ENCODE data around the gene SPX. TPM values are rescaled to one million over a fixed set of nuclear protein-coding genes. Genes with fewer than 3 reads are reported as not detected.

Gene SPX
- total and polyA plus RNA-seq, 2 of the 8 experiments (the other 6 are each of a cell fraction or from before 2014, with no cell fraction given): 1.2 to 1.3 TPM

GRCh38 chr12:21552635-21553328 is 26.7 kb downstream of the SPX start:
- DNase-seq (ENCODE audit: low read depth in 1 of 2, low spot score in 2 of 2): no peak
- H4K5ac ChIP-seq (ENCODE audit: insufficient read length, low read depth, low read length): no peak overlapping the region
- H3K79me1 ChIP-seq (ENCODE audit: low read depth, low read length): no peaks in the 10 kb centered on the region
- H4K20me1 ChIP-seq (replicated peaks in 1 of 2; ENCODE audit: control insufficient read depth in 1 of 2, insufficient read depth in 2 of 2, low read length in 2 of 2): no peaks in the 10 kb centered on the region
- no peak for FAIRE-seq
- POLR2A ChIA-PET (ENCODE audit: partially characterized antibody): no interaction called here
- no peak overlapping the region for H2AFZ ChIP-seq (ENCODE audit: low read length)
- no peaks in the 10 kb centered on the region for H3K27me3 ChIP-seq (replicated peaks in 1 of 4; ENCODE audit: control insufficient read depth in 3 of 4, extremely low read depth in 1 of 4, insufficient read depth in 3 of 4, low read length in 3 of 4)
- no peaks in the 10 kb centered on the region for H3K36me3 ChIP-seq (ENCODE audit: control insufficient read depth in 2 of 4, insufficient read depth in 4 of 4, low read length in 3 of 4)
- H4K91ac ChIP-seq (replicated peaks; ENCODE audit: insufficient read length, low read length): no peak overlapping the region
- H3K9me3 ChIP-seq (ENCODE audit: insufficient read depth in 2 of 2, low read depth in 1 of 2, low read length in 1 of 2): no peaks in the 10 kb centered on the region
- H3K14ac ChIP-seq (ENCODE audit: insufficient read length): no peak overlapping the region
- H3K18ac ChIP-seq (ENCODE audit: extremely low read depth, low read length): no peak overlapping the region
- H3K4ac ChIP-seq (replicated peaks; ENCODE audit: insufficient read length, low read depth, low read length): no peak overlapping the region
- H2BK12ac ChIP-seq (ENCODE audit: low read depth, low read length): no peak overlapping the region
- H3K56ac ChIP-seq (replicated peaks; ENCODE audit: insufficient read length, low read depth, low read length): no peak overlapping the region
- H3K23ac ChIP-seq (ENCODE audit: insufficient read length): no peak overlapping the region
- TF ChIP-seq TAF1 (IDR thresholded peaks at IDR 0.05; ENCODE audit: low read depth, low read length) (no peak), MAX (IDR thresholded peaks at IDR 0.05) (no peak), EGR1 (IDR thresholded peaks at IDR 0.05; ENCODE audit: borderline replicate concordance, low read depth, low read length) (no peak)
- H4K8ac ChIP-seq (ENCODE audit: extremely low read depth, insufficient read depth, low read length): no peak overlapping the region
- H3K4me1 ChIP-seq (replicated peaks in 1 of 4; ENCODE audit: control insufficient read depth in 3 of 4, insufficient read depth in 4 of 4, low read length in 3 of 4): no peaks in the 10 kb centered on the region
- H3K27ac ChIP-seq (ENCODE audit: low read depth, low read length): no peak overlapping the region
- H2AK5ac ChIP-seq (ENCODE audit: low read depth, low read length): no peak overlapping the region
- no peaks in the 10 kb centered on the region for H3K23me2 ChIP-seq (ENCODE audit: low read depth, low read length)
- H2BK20ac ChIP-seq (ENCODE audit: low read length): no peak overlapping the region
- H3K4me2 ChIP-seq (ENCODE audit: insufficient read depth in 1 of 2, low read depth in 2 of 2, low read length in 2 of 2): no peak overlapping the region
- no peak overlapping the region for H3K9ac ChIP-seq (replicated peaks in 1 of 4; ENCODE audit: extremely low read depth in 1 of 4, low read depth in 3 of 4, low read length in 3 of 4)
- no peak overlapping the region for H2BK15ac ChIP-seq (ENCODE audit: low read length)
- H2BK120ac ChIP-seq (replicated peaks; ENCODE audit: low read depth, low read length): no peak overlapping the region
- WGBS, 2 experiments (ENCODE audit: extremely low coverage in 1 of 2, insufficient coverage in 1 of 2, insufficient read length in 1 of 2, insufficient replicate concordance in 2 of 2, low coverage in 1 of 2, low lambda C conversion rate in 2 of 2, missing lambda C conversion rate in 1 of 2): 70% methylated on average over 6 of the region's 6 CpGs; no CpG with 5 or more reads in 1 of the 2 experiments
- H3K4me3 ChIP-seq (ENCODE audit: extremely low read depth in 1 of 4, insufficient read depth in 2 of 4, low read depth in 3 of 4, low read length in 4 of 4): no peak overlapping the region
- H3K79me2 ChIP-seq (ENCODE audit: control insufficient read depth in 1 of 2, insufficient read depth in 2 of 2, low read length in 2 of 2): no peaks in the 10 kb centered on the region
- H2BK5ac ChIP-seq (ENCODE audit: low read depth, low read length): no peak overlapping the region
- CTCF ChIA-PET (ENCODE audit: partially characterized antibody): interaction anchor here (0.6 to 1.8 kb wide), 5 partner anchors 10 to 439 kb away, joined by 3 to 7 read pairs (median 3); no protein-coding TSS in a partner anchor

Measured in H1 (cell line).